Erythroblast (primary cell): ENCODE results near the gene GPR21.

Experiments used
- GATA1 ChIP-seq: IDR thresholded peaks from 2 replicates; pipeline ENCODE4 v1.6.1; 2011; ENCODE audit warnings: low read depth, mild to moderate bottlenecking, control low read depth, low read length, moderate library complexity
- POLR2A ChIP-seq: IDR thresholded peaks from 2 replicates; pipeline ENCODE4 v1.6.1; 2011; ENCODE audit warnings: mild to moderate bottlenecking, low read length

DNA sequence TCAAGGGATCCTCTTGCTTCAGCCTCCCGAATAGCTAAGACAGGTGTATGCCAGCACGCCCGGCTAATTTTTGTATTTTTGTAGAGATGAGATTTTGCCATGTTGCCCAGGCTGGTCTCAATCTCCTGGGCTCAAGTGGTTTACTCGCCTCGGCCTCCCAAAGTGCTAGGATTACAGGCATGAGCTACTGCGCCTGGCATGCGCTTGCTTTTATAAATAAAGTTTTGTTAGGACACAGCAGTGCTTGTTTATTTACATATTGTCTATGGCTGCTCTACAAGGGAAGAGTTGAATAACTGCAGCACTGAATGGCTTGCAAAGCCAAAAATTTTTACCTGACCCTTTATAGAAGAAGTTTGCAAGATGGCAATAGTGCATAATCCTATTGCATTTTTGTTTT, 27.7 kb downstream of the GPR21 start:
- TF ChIP-seq POLR2A = no peak
- no peak for TF ChIP-seq GATA1
